Urinary bladder (tissue), 4 donors: ENCODE results near the gene KSR2. TPM values are rescaled to one million over a fixed set of nuclear protein-coding genes. Genes with fewer than 3 reads are reported as not detected.

Experiments
- DNase-seq: peaks from one replicate; pipeline ENCODE4 v3.0.0-alpha.2; 2015; ENCODE audit errors: extremely low spot score
- H3K27ac ChIP-seq: one replicate; pipeline ENCODE4 v1.5.1; 2013; ENCODE audit warnings: low read depth, mild to moderate bottlenecking, moderate library complexity
- H3K36me3 ChIP-seq: one replicate; pipeline ENCODE4 v1.6.1; 2013; ENCODE audit warnings: mild to moderate bottlenecking, moderate library complexity; ENCODE audit not compliant: insufficient read depth
- H3K4me1 ChIP-seq: one replicate; pipeline ENCODE4 v1.6.1; 2013; ENCODE audit warnings: mild to moderate bottlenecking, moderate library complexity; ENCODE audit not compliant: insufficient read depth
- H3K4me3 ChIP-seq: one replicate; pipeline ENCODE4 v1.5.1; 2013; ENCODE audit warnings: low read depth, low read length
- WGBS: extraction: QIAGEN DNeasy Blood & Tissue Kit; methylation state at CpG from one replicate; pipeline ENCODE4 v1.1.7; 2013; 5-methylcytosine and 5-hydroxymethylcytosine counted together
- polyA plus RNA-seq: library from polyadenylated mRNA; stranded (reverse); fragments of 200-250 nt; gene quantifications from one replicate; pipeline ENCODE4 v1.2.3, GENCODE V29; 2013
- total RNA-seq: library from RNA; depleted of rRNA; stranded (reverse); fragments of >200 nt; gene quantifications from one replicate; pipeline ENCODE4 v1.2.3, GENCODE V29; 2014
- donor health status: healthy with polysubstance abuse.
- donor health status: healthy.

The KSR2 gene
- total and polyA plus RNA-seq, 2 donors, result 0.05 to 0.32 TPM

DNA sequence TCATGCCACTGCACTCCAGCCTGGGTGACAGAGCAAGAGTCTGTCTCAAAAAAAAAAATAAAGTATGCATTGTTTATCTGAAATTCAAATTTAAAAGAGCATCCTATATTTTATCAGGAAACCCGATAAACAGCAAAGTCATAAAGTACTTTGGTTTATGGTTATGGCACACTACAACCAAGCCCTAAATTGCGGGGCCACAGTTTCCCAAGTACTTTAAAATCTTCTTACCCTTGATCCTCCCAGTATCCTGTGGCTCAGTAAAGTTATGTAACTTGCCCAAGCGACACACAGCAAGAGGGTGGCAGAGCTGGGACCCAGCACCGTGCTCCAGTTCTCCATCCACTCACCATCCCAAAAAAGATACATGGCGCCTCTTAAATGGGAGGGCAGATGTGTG, 35.2 kb downstream of the KSR2 start:
- no peaks in the 10 kb centered on the region for H3K36me3 ChIP-seq
- no peak overlapping the region for H3K4me3 ChIP-seq
- WGBS, result 80% methylated on average over 5 of the region's 5 CpGs
- no peaks in the 10 kb centered on the region for H3K4me1 ChIP-seq
- DNase-seq, result no peak
- H3K27ac ChIP-seq, result no peak overlapping the region

DNA sequence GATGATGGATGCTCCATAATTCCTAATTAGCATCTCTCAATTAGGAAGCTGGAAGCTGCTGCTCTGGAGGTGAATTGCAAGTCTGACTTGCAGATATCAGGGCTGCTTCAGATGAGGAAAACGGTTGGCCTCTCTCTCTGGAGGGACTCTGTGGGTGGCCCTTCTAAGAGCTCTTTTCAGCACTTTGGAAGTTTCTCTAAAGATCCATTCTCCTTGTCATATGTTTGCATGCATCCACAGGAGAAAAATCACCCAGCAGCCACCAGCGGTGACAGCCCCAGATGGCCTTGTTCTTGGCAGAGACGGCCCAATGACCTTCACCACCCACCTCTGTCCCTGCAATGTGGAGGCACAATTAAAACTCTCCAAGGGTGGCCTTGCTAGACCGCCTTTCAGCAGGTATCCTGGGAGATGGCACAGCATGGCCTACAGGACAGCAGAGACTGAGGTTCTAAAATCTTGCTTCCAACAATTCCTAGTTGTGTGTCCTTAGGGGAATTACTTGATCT, 42.3 kb downstream of the KSR2 start:
- Histone ChIP-seq H3K4me1 (no peaks in the 10 kb centered on the region), H3K36me3 (no peaks in the 10 kb centered on the region), H3K4me3 (no peak overlapping the region), H3K27ac (no peak overlapping the region)
- 60% methylated on average over 4 of the region's 4 CpGs for WGBS
- no peak for DNase-seq

DNA sequence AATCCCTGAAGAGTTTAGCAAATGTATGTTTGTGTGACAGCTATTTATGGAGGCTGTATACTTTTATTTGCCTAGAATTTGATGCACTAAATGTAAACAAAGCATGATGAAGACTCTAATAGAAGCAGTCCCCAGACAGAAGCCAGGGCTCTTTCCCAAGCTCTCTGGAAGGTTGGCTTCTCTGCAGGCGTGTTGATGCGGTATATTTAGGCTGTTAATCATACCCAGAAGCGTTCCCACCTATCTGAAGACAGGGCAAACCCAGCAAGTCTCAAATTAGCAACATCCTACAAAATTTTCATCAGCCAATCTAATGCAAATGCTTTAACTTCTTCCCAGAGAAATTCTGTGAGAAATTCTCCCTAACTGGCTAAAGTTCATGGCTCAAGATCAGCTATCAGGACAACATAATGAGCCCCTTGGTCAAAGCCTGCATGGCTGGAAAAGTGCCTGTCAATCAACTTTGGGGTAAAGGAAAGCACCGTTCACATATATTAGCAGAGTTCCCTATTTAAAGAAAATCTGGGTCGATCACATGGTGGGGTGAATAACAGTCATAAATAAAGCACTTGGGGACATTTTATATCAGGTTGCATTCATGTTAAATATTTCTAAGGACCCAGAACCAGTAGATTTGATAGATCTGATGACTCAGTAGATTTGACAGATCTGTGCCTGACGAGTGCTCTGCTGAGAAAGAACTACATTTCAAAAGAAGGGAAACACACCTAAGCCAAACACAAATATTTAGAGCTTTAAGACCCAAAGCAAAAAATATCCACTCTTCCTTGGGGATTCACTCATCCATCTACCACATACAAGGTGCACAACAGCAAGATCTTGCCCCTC, 46.6 kb downstream of the KSR2 start:
- H3K36me3 ChIP-seq, result no peaks in the 10 kb centered on the region
- no peak for DNase-seq
- WGBS, result 55% methylated on average over 6 of the region's 6 CpGs
- no peak overlapping the region for H3K27ac ChIP-seq
- no peaks in the 10 kb centered on the region for H3K4me1 ChIP-seq
- H3K4me3 ChIP-seq, result no peak overlapping the region

DNA sequence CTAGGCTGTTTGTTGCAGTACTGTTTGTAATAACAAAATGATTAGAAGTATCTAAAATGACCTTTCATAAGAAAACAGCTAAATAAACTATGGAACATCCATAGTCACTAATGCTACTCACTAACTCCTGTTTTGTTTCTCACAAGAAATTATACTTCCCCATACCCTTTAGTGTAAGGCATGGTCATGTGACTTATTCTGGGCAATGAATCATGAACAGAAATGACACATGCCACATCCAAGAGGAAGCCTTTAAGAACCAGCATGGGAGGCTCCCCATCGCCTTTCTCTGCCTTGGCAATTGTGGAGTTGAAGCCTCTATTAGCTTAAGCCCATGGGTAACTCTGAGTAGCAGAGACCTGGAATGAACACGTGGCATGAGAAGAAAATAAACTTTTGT, 49.3 kb downstream of the KSR2 start:
- 68% methylated on average over 2 of the region's 2 CpGs for WGBS
- H3K36me3 ChIP-seq, result no peaks in the 10 kb centered on the region
- DNase-seq, result no peak
- H3K4me3 ChIP-seq, result no peak overlapping the region
- no peaks in the 10 kb centered on the region for H3K4me1 ChIP-seq
- no peak overlapping the region for H3K27ac ChIP-seq

DNA sequence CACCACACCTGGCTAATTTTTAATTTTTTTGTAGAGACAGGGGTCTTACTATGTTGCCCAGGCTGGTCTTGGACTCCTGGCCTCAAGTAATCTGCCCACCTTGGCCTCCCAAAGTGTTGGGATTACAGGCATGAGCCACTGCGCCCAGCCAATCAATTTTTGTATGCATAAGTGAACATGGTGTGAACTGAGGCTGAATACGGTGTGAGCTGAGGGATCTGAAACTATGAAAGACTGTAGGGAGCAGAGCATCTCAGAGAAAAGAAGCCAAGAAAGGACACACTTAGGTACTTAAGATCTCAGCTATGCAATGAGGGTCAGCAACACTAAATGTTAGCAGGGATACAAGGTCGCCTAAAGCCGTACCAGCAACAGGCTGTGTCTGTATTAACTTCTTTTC, 54.1 kb downstream of the KSR2 start:
- H3K36me3 ChIP-seq, result no peaks in the 10 kb centered on the region

DNA sequence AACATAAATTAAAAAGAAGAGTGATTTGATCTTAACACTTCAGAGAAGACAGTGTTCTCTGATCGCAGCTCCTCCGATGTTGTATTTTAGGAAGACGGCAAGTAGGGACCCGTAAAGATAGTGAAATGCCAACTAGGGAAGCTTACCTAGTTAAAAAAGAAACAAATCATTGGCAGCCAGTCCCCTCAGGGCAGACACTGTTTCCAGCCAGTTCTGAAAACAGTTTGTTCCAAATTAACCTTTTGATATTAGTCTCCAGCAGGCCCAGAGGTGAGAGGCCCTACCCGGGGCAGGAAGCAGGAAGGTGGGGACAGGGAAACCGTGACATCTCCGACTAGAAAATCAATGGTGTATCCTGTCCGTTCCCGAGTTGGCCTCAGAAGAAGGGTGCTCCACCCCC, 56.0 kb downstream of the KSR2 start:
- H3K4me3 ChIP-seq, result no peak overlapping the region
- H3K27ac ChIP-seq, result no peak overlapping the region
- no peaks in the 10 kb centered on the region for H3K4me1 ChIP-seq
- DNase-seq, result no peak
- 65% methylated on average over 9 of the region's 9 CpGs for WGBS
- no peaks in the 10 kb centered on the region for H3K36me3 ChIP-seq

More for the DNA sequence above, 54.1 kb downstream of the KSR2 start:
- H3K4me3 ChIP-seq, result no peak overlapping the region
- no peak overlapping the region for H3K27ac ChIP-seq
- 74% methylated on average over 4 of the region's 4 CpGs for WGBS
- no peaks in the 10 kb centered on the region for H3K4me1 ChIP-seq
- DNase-seq, result no peak

DNA sequence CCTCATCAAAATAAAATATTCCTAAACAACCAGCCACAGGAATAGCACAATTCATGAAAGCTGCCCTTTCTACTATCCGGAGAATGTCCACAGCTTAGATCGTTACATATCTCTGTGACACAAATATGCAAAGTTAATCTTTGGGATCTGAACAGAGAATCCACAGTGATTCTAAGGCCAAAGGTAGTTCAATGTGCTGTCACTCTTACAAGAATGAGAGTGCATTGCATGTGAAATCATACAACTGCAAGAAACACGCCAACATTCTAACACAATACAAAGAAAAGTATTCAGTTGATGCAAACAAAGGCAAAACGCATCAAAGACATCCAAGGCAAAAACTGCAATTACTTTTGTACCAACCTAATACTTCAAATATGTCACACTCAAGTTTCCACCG, 60.4 kb downstream of the KSR2 start:
- H3K27ac ChIP-seq, result no peak overlapping the region
- no peaks in the 10 kb centered on the region for H3K36me3 ChIP-seq
- H3K4me1 ChIP-seq, result no peaks in the 10 kb centered on the region
- 79% methylated on average over 5 of the region's 5 CpGs for WGBS
- H3K4me3 ChIP-seq, result no peak overlapping the region
- no peak for DNase-seq

DNA sequence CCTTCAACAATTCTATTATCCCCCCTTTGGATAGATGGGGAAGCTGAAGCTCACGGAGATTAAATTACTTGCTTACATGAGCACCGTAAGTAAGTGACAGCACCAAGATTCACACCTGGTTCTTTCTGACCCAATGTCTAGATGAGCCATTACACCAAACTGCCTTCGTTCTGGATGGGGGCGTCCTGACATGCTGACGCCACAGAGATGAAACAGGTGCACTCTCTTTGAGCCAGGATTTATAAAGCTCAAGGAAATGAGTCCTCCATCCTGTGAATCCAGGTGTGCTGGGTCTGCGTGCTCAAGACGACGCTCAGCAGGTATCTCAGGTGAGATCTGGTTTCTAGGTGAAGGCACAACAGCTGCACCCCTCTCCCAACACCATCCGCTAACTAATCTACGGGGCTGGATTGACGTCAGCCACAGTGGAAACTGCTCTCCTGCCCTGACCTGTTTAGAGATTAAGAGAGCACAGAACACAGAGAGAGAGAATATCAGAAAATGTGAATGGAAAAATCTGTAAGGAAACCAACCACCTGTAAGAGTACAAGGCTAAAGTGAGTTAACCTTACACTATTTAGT, 61.6 kb downstream of the KSR2 start:
- WGBS, result 38% methylated on average over 11 of the region's 11 CpGs
- H3K4me1 ChIP-seq, result no peaks in the 10 kb centered on the region

DNA sequence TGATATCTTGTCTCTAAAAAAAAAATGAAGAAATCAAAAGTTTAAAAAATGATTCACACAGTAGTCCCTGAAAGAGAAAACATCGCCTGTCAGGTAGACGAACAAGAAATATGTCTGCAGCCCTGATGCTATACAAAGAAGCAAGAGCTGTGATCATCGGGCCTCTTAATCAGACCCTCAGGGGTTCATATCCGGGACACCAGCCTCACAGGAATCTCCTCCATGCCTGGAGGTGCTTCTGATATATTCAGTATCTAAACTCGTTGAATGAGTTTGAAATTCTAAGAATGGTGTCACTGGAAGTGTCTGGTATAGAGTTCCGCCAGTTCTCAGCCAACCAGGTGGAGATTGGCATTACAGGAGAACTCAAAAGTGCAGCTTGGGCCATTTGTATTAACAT, 64.7 kb downstream of the KSR2 start:
- H3K36me3 ChIP-seq, result no peaks in the 10 kb centered on the region
- 80% methylated on average over 6 of the region's 6 CpGs for WGBS
- no peak overlapping the region for H3K4me3 ChIP-seq
- no peaks in the 10 kb centered on the region for H3K4me1 ChIP-seq
- no peak overlapping the region for H3K27ac ChIP-seq
- no peak for DNase-seq

More for the DNA sequence above, 61.6 kb downstream of the KSR2 start:
- Histone ChIP-seq H3K27ac (no peak overlapping the region), H3K36me3 (no peaks in the 10 kb centered on the region), H3K4me3 (no peak overlapping the region)
- no peak for DNase-seq

DNA sequence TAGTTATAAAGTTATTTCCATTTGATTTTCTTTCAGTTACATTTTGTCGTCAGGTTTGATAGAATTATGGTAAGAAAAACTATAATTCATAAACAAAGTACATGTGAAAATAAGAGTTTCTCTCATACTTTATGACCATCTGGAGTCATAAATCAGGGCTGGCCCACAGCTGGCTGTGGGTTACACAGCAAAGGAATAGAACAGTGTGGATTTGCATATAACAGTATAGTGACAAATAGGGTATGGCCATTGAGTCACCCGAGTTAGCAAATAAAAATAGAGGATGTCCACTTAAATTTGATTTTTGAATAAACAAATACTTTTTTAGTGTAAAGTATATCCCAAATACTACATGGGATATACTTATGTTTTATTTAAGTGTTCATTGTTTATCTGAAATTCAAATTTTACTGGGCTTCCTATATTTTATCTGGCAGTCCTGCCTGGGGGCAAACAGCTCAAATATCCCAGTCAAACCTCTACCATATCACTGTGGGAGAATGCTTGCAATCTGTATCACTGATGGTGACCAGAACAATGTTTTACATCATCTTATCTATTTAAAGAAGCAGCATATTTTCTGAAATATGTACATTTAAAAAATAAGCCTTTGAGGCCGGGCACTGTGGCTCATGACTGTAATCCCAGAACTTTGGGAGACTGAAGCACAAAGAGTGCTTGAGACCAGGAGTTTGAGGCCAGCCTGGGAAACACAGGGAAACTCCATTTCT, 65.5 kb downstream of the KSR2 start:
- DNase-seq, result no peak
- Histone ChIP-seq H3K27ac (no peak overlapping the region), H3K36me3 (no peaks in the 10 kb centered on the region), H3K4me3 (no peak overlapping the region), H3K4me1 (no peaks in the 10 kb centered on the region)
- 50% methylated on average over 3 of the region's 3 CpGs for WGBS

DNA sequence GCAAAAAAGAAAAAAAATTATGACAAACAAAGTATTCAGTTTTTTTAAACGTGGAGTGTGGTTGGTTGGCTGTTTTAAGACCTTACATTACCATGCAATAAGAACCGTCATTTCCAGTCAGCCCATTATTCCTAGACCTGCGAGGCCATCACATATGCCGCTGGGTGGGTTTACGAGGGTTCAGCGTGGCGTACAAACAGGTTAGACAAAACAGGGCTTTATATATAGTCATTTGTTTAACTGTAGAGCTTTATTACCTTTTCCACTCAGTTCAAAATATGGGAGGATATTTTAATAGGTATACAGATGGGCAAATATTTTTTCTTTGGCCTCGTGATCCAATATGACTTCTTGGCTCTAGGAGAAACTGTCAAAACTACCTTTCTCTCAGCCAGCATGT, 67.2 kb downstream of the KSR2 start:
- Histone ChIP-seq H3K27ac (no peak overlapping the region), H3K36me3 (no peaks in the 10 kb centered on the region), H3K4me1 (no peaks in the 10 kb centered on the region), H3K4me3 (no peak overlapping the region)
- DNase-seq, result no peak
- 69% methylated on average over 8 of the region's 8 CpGs for WGBS

DNA sequence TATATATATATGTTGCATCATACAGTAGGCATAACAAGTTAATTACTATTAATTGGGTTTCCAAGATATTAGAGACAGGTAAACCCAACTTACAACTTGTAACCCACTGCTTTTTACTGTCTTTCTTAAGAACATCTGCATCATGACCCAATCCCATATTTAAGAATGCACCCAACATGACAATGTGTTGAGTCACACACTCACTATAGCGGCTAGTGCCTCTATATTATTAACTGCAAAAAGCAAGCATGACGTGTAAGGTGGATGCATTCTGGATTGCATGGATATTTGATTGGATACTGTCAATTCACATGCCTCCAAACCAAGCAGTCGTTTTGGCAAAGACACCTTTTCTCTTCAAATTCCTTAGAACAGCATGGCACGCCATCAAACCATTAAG, 68.2 kb downstream of the KSR2 start:
- Histone ChIP-seq H3K4me3 (no peak overlapping the region), H3K27ac (no peak overlapping the region), H3K4me1 (no peaks in the 10 kb centered on the region), H3K36me3 (no peaks in the 10 kb centered on the region)
- WGBS, result 82% methylated on average over 4 of the region's 4 CpGs
- DNase-seq, result no peak

DNA sequence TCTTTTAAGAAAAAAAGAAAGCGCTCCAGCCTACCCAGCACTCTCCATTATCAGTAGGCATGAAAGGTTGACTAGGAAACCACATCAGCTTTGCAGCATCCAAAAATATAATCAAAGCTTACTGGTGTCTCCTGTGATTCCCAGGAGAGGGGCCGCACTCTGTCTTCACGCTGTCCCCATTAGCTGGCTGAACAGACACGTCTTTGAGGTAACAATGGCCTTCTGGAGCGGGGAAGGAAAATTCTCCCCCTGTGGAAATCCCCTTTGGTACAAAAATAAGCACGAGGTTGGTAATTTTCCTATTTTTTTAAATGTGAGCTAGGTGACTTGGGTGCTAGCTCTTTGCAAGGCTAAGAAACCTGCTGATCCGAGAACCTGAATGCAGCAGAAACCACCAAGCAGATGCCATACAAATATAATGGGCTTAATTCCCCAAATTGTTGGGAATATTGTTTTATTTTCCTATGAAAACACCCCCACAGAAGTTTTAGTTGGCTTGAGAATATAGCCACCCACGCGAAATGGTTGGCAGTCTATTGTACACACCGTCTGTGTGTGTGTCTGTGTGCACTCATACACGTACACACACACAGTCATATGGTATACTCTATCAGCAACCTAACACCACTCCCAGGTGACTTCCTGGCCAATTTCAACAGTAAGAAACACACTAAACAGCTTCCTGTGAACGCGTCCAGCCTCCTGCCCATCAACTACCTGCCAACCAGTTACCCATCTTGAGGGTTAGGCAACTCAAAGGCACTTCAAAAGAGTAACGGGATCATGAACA, 71.2 kb downstream of the KSR2 start:
- DNase-seq, result no peak
- no peaks in the 10 kb centered on the region for H3K4me1 ChIP-seq
- WGBS, result 84% methylated on average over 14 of the region's 14 CpGs

More for the DNA sequence above, 71.2 kb downstream of the KSR2 start:
- Histone ChIP-seq H3K27ac (no peak overlapping the region), H3K36me3 (no peaks in the 10 kb centered on the region), H3K4me3 (no peak overlapping the region)
